AG04449 (cell line): ENCODE measurements around the gene KCNQ5.

Experiments used
- CTCF ChIA-PET: fragments of 350-600 bp; formaldehyde crosslinking; extraction: SDS; loops from one replicate; lab custom pipeline; 2021; ENCODE audit warnings: antibody characterized with exemption; lab: Yijun Ruan, JAX
- POLR2A ChIA-PET: fragments of 400-600, 350-600 bp; formaldehyde crosslinking; extraction: SDS; loops from one replicate; lab custom pipeline; 2020; ENCODE audit warnings: antibody characterized with exemption, inconsistent platforms; lab: Yijun Ruan, JAX
- DNase-seq: peaks from one replicate; pipeline ENCODE4 v3.0.0-alpha.2; 2010; ENCODE audit warnings: low read depth, low spot score
- H3K4me3 ChIP-seq: 2 replicates; pipeline ENCODE4 v1.5.1; 2011; ENCODE audit warnings: low read depth, mild to moderate bottlenecking, control low read depth, low read length
- CTCF ChIP-seq: IDR thresholded peaks from one replicate; pipeline ENCODE4 v1.5.1; 2011; ENCODE audit warnings: mild to moderate bottlenecking, moderate library complexity, low read length, control low read depth, inconsistent platforms; ENCODE audit not compliant: insufficient read depth; ENCODE audit errors: missing control alignments

The KCNQ5 gene

GRCh38 chr6:72622094-72622940 is 453 bp downstream of the KCNQ5 start:
- POLR2A ChIA-PET, result no interaction called here
- TF ChIP-seq CTCF, result peak; percentile 38
- H3K4me3 ChIP-seq, result peak overlapping the region; percentile 69
- DNase-seq, result no peak
- CTCF ChIA-PET, result interaction anchor here (0.7 to 10.4 kb wide), 20 partner anchors 10 to 633 kb away, joined by 3 to 251 read pairs (median 4); no protein-coding TSS in a partner anchor

GRCh38 chr6:72623808-72624207 is 1.9 kb downstream of the KCNQ5 start:
- no peak for TF ChIP-seq CTCF
- no peak for DNase-seq
- CTCF ChIA-PET, result interaction anchor here (0.7 to 10.4 kb wide), 7 partner anchors 11 to 605 kb away, joined by 3 to 251 read pairs (median 4); no protein-coding TSS in a partner anchor
- no peak overlapping the region for H3K4me3 ChIP-seq
- POLR2A ChIA-PET, result no interaction called here

GRCh38 chr6:72624557-72625160 is 2.8 kb downstream of the KCNQ5 start:
- no peak overlapping the region for H3K4me3 ChIP-seq
- CTCF ChIA-PET, result interaction anchor here (0.6 to 1.5 kb wide), 12 partner anchors 9 to 557 kb away, joined by 3 to 8 read pairs (median 3); no protein-coding TSS in a partner anchor
- no peak for DNase-seq
- peak; percentile 55 for TF ChIP-seq CTCF
- POLR2A ChIA-PET, result no interaction called here

GRCh38 chr6:72626126-72626525 is 4.3 kb downstream of the KCNQ5 start:
- POLR2A ChIA-PET, result no interaction called here
- H3K4me3 ChIP-seq, result no peak overlapping the region
- TF ChIP-seq CTCF, result no peak
- no peak for DNase-seq
- CTCF ChIA-PET, result interaction anchor here (2.1 kb wide), 1 partner anchor 10 kb away, joined by 8 read pairs; no protein-coding TSS in a partner anchor

- ChIA-PET CTCF (interaction anchor here (0.8 to 2.1 kb wide), 5 partner anchors 8 to 558 kb away, joined by 3 to 8 read pairs (median 4); no protein-coding TSS in a partner anchor), POLR2A (no interaction called here)
- no peak overlapping the region for H3K4me3 ChIP-seq
- no peak for DNase-seq
- TF ChIP-seq CTCF, result no peak
These were observed 5.7 kb downstream of the KCNQ5 start for GRCh38 chr6:72627539-72627938.

GRCh38 chr6:72631480-72631879 is 9.6 kb downstream of the KCNQ5 start:
- TF ChIP-seq CTCF, result no peak
- no peak for DNase-seq
- CTCF ChIA-PET, result interaction anchor here (1.2 to 2.0 kb wide), 4 partner anchors 12 to 498 kb away, joined by 3 to 8 read pairs (median 4); no protein-coding TSS in a partner anchor
- H3K4me3 ChIP-seq, result no peak overlapping the region
- POLR2A ChIA-PET, result no interaction called here
